GM18951 (cell line): ENCODE measurements around the gene CDK6.

Experiments used
- POLR2A ChIP-seq: IDR thresholded peaks from 4 replicates; pipeline ENCODE4 v1.6.1; 2011; ENCODE audit warnings: mild to moderate bottlenecking; ENCODE audit not compliant: insufficient read length, insufficient read depth; ENCODE audit errors: extremely low read depth
- in situ Hi-C: fragments of 300-500 bp; cut with MboI; formaldehyde crosslinking; loops from one replicate; pipeline ENCODE4 v1.12.0; 2022; ENCODE audit warnings: low sequenced_read_pairs, mixed read lengths, inconsistent platforms; ENCODE audit not compliant: unreplicated experiment

CDK6 gene

GRCh38 chr7:92624298-92624996, 211.9 kb downstream of the CDK6 start:
- in situ Hi-C loops: loop anchor here (10.0 kb wide), 2 partner anchors 190 to 430 kb away; no protein-coding TSS in a partner anchor

GRCh38 chr7:92623544-92623943, 212.8 kb downstream of the CDK6 start:
- in situ Hi-C loops: loop anchor here (10.0 kb wide), 2 partner anchors 191 to 431 kb away; no protein-coding TSS in a partner anchor
- TF ChIP-seq POLR2A: no peak

More at GRCh38 chr7:92624298-92624996, 211.9 kb downstream of the CDK6 start:
- no peak for TF ChIP-seq POLR2A

- no peak for TF ChIP-seq POLR2A
- in situ Hi-C loops: loop anchor here (10.0 kb wide), 2 partner anchors 192 to 432 kb away; no protein-coding TSS in a partner anchor
Observed at GRCh38 chr7:92622685-92623084, 213.7 kb downstream of the CDK6 start.

GRCh38 chr7:92622030-92622429, 214.3 kb downstream of the CDK6 start:
- in situ Hi-C loops: loop anchor here (10.0 kb wide), 2 partner anchors 193 to 433 kb away; no protein-coding TSS in a partner anchor
- TF ChIP-seq POLR2A: no peak

- in situ Hi-C loops: loop anchor here (10.0 kb wide), 2 partner anchors 193 to 433 kb away; no protein-coding TSS in a partner anchor
- TF ChIP-seq POLR2A: no peak
Observed at GRCh38 chr7:92621561-92622023, 214.8 kb downstream of the CDK6 start.

- no peak for TF ChIP-seq POLR2A
- in situ Hi-C loops: loop anchor here (10.0 kb wide), 2 partner anchors 194 to 434 kb away; no protein-coding TSS in a partner anchor
Observed at GRCh38 chr7:92621026-92621540, 215.3 kb downstream of the CDK6 start.

GRCh38 chr7:92615861-92616260, 220.5 kb downstream of the CDK6 start:
- in situ Hi-C loops: no loop called here
- TF ChIP-seq POLR2A: no peak

GRCh38 chr7:92614660-92615174, 221.7 kb downstream of the CDK6 start:
- in situ Hi-C loops: no loop called here
- no peak for TF ChIP-seq POLR2A

GRCh38 chr7:92613720-92614119, 222.7 kb downstream of the CDK6 start:
- TF ChIP-seq POLR2A: no peak
- in situ Hi-C loops: no loop called here

GRCh38 chr7:92613214-92613613, 223.2 kb downstream of the CDK6 start:
- no peak for TF ChIP-seq POLR2A
- in situ Hi-C loops: no loop called here

GRCh38 chr7:92612501-92612900, 223.9 kb downstream of the CDK6 start:
- no peak for TF ChIP-seq POLR2A
- in situ Hi-C loops: no loop called here

GRCh38 chr7:92611735-92612134, 224.6 kb downstream of the CDK6 start:
- in situ Hi-C loops: no loop called here
- TF ChIP-seq POLR2A: no peak

- in situ Hi-C loops: no loop called here
- TF ChIP-seq POLR2A: no peak
Observed at GRCh38 chr7:92609921-92610518, 226.4 kb downstream of the CDK6 start.
